Stimulated activated CD4-positive, alpha-beta T cell treated with anti-CD3 and anti-CD28 coated beads, Interleukin-4, amount 100 ng/mL, for 4 hours (primary cell): Measurements from ENCODE around the gene EBF3.

Experiments
- DNase-seq, 2 experiments: peaks; one replicate each; pipeline ENCODE4 v3.0.0-alpha.2; 2020

EBF3 gene

GRCh38 chr10:129911451-129912165 is 52.5 kb downstream of the EBF3 start:
- no peak for DNase-seq

GRCh38 chr10:129910861-129911260 is 53.2 kb downstream of the EBF3 start:
- DNase-seq, result no peak

GRCh38 chr10:129909531-129910256 is 54.4 kb downstream of the EBF3 start:
- DNase-seq, result no peak

- no peak for DNase-seq
Measured at GRCh38 chr10:129909080-129909479, 55.0 kb downstream of the EBF3 start.

- no peak for DNase-seq
Measured at GRCh38 chr10:129908406-129908805, 55.7 kb downstream of the EBF3 start.

GRCh38 chr10:129905553-129905952 is 58.5 kb downstream of the EBF3 start:
- no peak for DNase-seq

- DNase-seq, result no peak
Measured at GRCh38 chr10:129904323-129904722, 59.8 kb downstream of the EBF3 start.

- DNase-seq, result no peak
Measured at GRCh38 chr10:129901389-129902006, 62.6 kb downstream of the EBF3 start.

- DNase-seq, result no peak
Measured at GRCh38 chr10:129900825-129901224, 63.2 kb downstream of the EBF3 start.

GRCh38 chr10:129899276-129900130 is 64.6 kb downstream of the EBF3 start:
- DNase-seq, result no peak

- no peak for DNase-seq
Measured at GRCh38 chr10:129898706-129899268, 65.3 kb downstream of the EBF3 start.

GRCh38 chr10:129897871-129898626 is 66.0 kb downstream of the EBF3 start:
- DNase-seq, result no peak

- DNase-seq, result no peak
Measured at GRCh38 chr10:129896860-129897200, 67.2 kb downstream of the EBF3 start.

- no peak for DNase-seq
Measured at GRCh38 chr10:129896136-129896859, 67.8 kb downstream of the EBF3 start.

- no peak for DNase-seq
Measured at GRCh38 chr10:129895811-129896135, 68.3 kb downstream of the EBF3 start.

GRCh38 chr10:129894698-129895097 is 69.4 kb downstream of the EBF3 start:
- DNase-seq, result no peak

GRCh38 chr10:129893104-129894089 is 70.7 kb downstream of the EBF3 start:
- DNase-seq, result no peak

- DNase-seq, result no peak
Measured at GRCh38 chr10:129892548-129893052, 71.5 kb downstream of the EBF3 start.

GRCh38 chr10:129891806-129892205 is 72.3 kb downstream of the EBF3 start:
- DNase-seq, result no peak

- no peak for DNase-seq
Measured at GRCh38 chr10:129890170-129890569, 73.9 kb downstream of the EBF3 start.
